ENCODE data around the gene PLD5. TPM values are rescaled to one million over a fixed set of nuclear protein-coding genes. Genes with fewer than 3 reads are reported as not detected.

PLD5 gene
- total and polyA plus RNA-seq, 2 of the 13 experiments (the other 11 are each of a cell fraction or from before 2014, with no cell fraction given): not detected

DNA sequence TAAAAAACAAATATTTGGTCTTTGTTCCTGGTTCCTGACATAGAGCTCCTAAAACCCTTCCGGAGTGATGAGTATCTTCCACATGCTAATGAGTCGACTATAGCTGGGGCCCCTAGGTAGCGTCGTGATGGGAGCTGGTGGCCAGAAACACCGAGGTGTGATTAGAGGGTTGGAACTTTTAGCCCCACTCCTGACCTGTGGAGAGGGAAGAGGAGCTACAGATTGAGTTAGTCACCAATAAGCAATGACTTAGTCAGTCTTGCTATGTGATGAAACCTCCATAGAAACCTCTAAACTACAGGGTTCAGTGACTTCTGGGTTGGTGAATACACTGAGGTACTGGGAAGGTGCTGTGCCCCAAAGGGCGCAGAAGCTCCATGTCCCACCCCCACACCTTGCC, 30.1 kb upstream of the PLD5 start (continued):
- TF ChIP-seq, protein P1, sequence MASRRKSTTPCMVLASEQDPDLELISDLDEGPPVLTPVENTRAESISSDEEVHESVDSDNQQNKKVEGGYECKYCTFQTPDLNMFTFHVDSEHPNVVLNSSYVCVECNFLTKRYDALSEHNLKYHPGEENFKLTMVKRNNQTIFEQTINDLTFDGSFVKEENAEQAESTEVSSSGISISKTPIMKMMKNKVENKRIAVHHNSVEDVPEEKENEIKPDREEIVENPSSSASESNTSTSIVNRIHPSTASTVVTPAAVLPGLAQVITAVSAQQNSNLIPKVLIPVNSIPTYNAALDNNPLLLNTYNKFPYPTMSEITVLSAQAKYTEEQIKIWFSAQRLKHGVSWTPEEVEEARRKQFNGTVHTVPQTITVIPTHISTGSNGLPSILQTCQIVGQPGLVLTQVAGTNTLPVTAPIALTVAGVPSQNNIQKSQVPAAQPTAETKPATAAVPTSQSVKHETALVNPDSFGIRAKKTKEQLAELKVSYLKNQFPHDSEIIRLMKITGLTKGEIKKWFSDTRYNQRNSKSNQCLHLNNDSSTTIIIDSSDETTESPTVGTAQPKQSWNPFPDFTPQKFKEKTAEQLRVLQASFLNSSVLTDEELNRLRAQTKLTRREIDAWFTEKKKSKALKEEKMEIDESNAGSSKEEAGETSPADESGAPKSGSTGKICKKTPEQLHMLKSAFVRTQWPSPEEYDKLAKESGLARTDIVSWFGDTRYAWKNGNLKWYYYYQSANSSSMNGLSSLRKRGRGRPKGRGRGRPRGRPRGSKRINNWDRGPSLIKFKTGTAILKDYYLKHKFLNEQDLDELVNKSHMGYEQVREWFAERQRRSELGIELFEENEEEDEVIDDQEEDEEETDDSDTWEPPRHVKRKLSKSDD (CRISPR knock-in tag; IDR thresholded peaks at IDR 0.05; ENCODE audit: low read depth): no peak
- TF ChIP-seq, protein P2, sequence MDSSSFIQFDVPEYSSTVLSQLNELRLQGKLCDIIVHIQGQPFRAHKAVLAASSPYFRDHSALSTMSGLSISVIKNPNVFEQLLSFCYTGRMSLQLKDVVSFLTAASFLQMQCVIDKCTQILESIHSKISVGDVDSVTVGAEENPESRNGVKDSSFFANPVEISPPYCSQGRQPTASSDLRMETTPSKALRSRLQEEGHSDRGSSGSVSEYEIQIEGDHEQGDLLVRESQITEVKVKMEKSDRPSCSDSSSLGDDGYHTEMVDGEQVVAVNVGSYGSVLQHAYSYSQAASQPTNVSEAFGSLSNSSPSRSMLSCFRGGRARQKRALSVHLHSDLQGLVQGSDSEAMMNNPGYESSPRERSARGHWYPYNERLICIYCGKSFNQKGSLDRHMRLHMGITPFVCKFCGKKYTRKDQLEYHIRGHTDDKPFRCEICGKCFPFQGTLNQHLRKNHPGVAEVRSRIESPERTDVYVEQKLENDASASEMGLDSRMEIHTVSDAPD (CRISPR knock-in tag; IDR thresholded peaks at IDR 0.05): no peak
- TF ChIP-seq, protein P3, sequence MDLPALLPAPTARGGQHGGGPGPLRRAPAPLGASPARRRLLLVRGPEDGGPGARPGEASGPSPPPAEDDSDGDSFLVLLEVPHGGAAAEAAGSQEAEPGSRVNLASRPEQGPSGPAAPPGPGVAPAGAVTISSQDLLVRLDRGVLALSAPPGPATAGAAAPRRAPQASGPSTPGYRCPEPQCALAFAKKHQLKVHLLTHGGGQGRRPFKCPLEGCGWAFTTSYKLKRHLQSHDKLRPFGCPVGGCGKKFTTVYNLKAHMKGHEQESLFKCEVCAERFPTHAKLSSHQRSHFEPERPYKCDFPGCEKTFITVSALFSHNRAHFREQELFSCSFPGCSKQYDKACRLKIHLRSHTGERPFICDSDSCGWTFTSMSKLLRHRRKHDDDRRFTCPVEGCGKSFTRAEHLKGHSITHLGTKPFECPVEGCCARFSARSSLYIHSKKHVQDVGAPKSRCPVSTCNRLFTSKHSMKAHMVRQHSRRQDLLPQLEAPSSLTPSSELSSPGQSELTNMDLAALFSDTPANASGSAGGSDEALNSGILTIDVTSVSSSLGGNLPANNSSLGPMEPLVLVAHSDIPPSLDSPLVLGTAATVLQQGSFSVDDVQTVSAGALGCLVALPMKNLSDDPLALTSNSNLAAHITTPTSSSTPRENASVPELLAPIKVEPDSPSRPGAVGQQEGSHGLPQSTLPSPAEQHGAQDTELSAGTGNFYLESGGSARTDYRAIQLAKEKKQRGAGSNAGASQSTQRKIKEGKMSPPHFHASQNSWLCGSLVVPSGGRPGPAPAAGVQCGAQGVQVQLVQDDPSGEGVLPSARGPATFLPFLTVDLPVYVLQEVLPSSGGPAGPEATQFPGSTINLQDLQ (CRISPR knock-in tag; IDR thresholded peaks at IDR 0.05): no peak
- TF ChIP-seq ATRX (CRISPR knock-in tag; IDR thresholded peaks at IDR 0.05; ENCODE audit: borderline replicate concordance): no peak
- no peak for TF ChIP-seq HDAC2 (CRISPR knock-in tag; IDR thresholded peaks at IDR 0.05)
- TF ChIP-seq, protein P4, sequence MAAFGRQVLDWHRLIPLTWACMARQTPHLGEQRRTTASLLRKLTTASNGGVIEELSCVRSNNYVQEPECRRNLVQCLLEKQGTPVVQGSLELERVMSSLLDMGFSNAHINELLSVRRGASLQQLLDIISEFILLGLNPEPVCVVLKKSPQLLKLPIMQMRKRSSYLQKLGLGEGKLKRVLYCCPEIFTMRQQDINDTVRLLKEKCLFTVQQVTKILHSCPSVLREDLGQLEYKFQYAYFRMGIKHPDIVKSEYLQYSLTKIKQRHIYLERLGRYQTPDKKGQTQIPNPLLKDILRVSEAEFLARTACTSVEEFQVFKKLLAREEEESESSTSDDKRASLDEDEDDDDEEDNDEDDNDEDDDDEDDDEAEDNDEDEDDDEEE (CRISPR knock-in tag; IDR thresholded peaks at IDR 0.05): no peak
- no peak for TF ChIP-seq ZNF232 (CRISPR knock-in tag; IDR thresholded peaks at IDR 0.05; ENCODE audit: borderline replicate concordance)
